Upper lobe of left lung (tissue), 4 donors: ENCODE results near the gene FLAD1.

Experiments
- CTCF ChIP-seq, 6 experiments: fragments of 450-650 bp in 4 of 6; fragments of 200-600 bp in 2 of 6; sonication (generic) in 2 of 6; IDR thresholded peaks; one replicate each; pipeline ENCODE4 v1.5.1; 2016 to 2019; ENCODE audit warnings: antibody characterized with exemption in 6 of 6
- POLR2A ChIP-seq, 4 donors: fragments of 450-650 bp; IDR thresholded peaks; one replicate each; pipeline ENCODE4 v1.5.1; 2016 to 2017; ENCODE audit warnings: antibody characterized with exemption in 4 of 4, mild to moderate bottlenecking in 2 of 4
- POLR2AphosphoS5 ChIP-seq, 2 donors: sonication (generic); formaldehyde crosslinking; IDR thresholded peaks; one replicate each; pipeline ENCODE4 v1.5.1; 2017; ENCODE audit warnings: antibody characterized with exemption in 2 of 2

GRCh38 chr1:155010211-155010918 lies 27.2 kb downstream of the FLAD1 start:
- no peak for TF ChIP-seq CTCF (IDR thresholded peaks at IDR 0.05)
- TF ChIP-seq POLR2AphosphoS5 (IDR thresholded peaks at IDR 0.05) = peak in 1 of 2 donors; percentile 31
- no peak for TF ChIP-seq POLR2A (IDR thresholded peaks at IDR 0.05)
